Upper lobe of left lung (tissue), 4 donors: ENCODE results near the gene GRB10.

ENCODE experiments used
- CTCF ChIP-seq, 6 experiments: fragments of 450-650 bp in 4 of 6; fragments of 200-600 bp in 2 of 6; sonication (generic) in 2 of 6; IDR thresholded peaks; one replicate each; pipeline ENCODE4 v1.5.1; 2016 to 2019; ENCODE audit warnings: antibody characterized with exemption in 6 of 6
- POLR2A ChIP-seq, 4 donors: fragments of 450-650 bp; IDR thresholded peaks; one replicate each; pipeline ENCODE4 v1.5.1; 2016 to 2017; ENCODE audit warnings: antibody characterized with exemption in 4 of 4, mild to moderate bottlenecking in 2 of 4
- POLR2AphosphoS5 ChIP-seq, 2 donors: sonication (generic); formaldehyde crosslinking; IDR thresholded peaks; one replicate each; pipeline ENCODE4 v1.5.1; 2017; ENCODE audit warnings: antibody characterized with exemption in 2 of 2

- TF ChIP-seq CTCF (IDR thresholded peaks at IDR 0.05), result no peak
- TF ChIP-seq POLR2A (IDR thresholded peaks at IDR 0.05), result no peak
- no peak for TF ChIP-seq POLR2AphosphoS5 (IDR thresholded peaks at IDR 0.05)
These were observed 31.6 kb downstream of the GRB10 start for GRCh38 chr7:50751146-50751545.
